Measurements from ENCODE around the gene B4GALT3. TPM values are rescaled to one million over a fixed set of nuclear protein-coding genes. Genes with fewer than 3 reads are reported as not detected.

B4GALT3 gene
- total RNA-seq, 1 donor from 2014 or later: 41.7 TPM

DNA sequence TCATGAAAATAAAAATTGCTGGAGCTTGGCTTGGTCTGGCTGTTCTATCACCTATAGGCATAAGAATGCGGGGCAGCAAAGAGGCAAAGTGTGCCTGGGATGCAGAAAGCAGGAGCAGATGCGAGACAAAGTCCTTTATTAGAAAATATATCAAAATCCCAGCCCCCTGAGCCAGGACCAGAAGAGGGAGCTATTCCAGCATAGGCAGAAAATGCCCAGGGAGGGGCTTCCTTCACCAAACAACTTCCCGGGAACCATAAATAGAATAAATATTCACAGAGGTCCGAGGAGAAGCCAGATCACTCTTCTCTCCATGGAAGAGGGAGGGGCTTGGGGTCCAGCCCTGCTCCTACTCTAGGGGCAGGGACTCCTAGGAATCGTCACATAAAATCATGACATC lies 6.1 kb downstream of the B4GALT3 start:
- peaks cover 43% of the 10 kb centered on the region for H3K4me1 Mint-ChIP-seq
- no peak overlapping the region for H3K4me3 Mint-ChIP-seq

DNA sequence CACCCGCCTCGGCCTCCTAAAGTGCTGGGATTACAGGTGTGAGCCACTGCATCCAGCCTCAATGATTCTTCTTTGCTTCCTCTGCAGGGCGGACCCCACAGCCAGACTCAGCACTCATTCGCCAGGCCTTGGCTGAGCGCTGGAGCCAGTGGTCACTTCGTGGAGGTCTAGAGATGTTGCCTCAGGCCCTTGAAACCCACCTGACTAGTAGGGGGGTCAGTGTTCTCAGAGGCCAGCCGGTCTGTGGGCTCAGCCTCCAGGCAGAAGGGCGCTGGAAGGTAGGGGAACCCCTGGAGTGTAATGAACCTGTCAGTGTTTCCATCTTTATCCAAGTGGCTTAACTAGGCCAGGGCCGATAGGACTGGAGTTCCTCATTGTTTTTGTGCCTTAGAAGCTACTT lies 8.4 kb downstream of the B4GALT3 start:
- DNase-seq: no peak
- TF ChIP-seq, protein P1, sequence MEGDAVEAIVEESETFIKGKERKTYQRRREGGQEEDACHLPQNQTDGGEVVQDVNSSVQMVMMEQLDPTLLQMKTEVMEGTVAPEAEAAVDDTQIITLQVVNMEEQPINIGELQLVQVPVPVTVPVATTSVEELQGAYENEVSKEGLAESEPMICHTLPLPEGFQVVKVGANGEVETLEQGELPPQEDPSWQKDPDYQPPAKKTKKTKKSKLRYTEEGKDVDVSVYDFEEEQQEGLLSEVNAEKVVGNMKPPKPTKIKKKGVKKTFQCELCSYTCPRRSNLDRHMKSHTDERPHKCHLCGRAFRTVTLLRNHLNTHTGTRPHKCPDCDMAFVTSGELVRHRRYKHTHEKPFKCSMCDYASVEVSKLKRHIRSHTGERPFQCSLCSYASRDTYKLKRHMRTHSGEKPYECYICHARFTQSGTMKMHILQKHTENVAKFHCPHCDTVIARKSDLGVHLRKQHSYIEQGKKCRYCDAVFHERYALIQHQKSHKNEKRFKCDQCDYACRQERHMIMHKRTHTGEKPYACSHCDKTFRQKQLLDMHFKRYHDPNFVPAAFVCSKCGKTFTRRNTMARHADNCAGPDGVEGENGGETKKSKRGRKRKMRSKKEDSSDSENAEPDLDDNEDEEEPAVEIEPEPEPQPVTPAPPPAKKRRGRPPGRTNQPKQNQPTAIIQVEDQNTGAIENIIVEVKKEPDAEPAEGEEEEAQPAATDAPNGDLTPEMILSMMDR (IDR thresholded peaks at IDR 0.05): no peak
- CTCF ChIA-PET: no interaction called here
- Mint-ChIP-seq H3K27me3 (no peaks in the 10 kb centered on the region), H3K9me3 (no peaks in the 10 kb centered on the region), H3K4me1 (peaks cover 36% of the 10 kb centered on the region), H3K4me3 (no peak overlapping the region), H3K27ac (no peak overlapping the region), H3K36me3 (ENCODE audit: low read depth) (peaks cover 68% of the 10 kb centered on the region)
- POLR2A ChIA-PET: interaction anchor here (1.8 kb wide), 1 partner anchor 13 kb away, joined by 6 read pairs; no protein-coding TSS in a partner anchor
- intact Hi-C loops (cut with micrococcal nuclease): no loop called here
- ATAC-seq (ENCODE audit: low read depth): no peak

More for the DNA sequence above, 6.1 kb downstream of the B4GALT3 start:
- Mint-ChIP-seq H3K9me3 (no peaks in the 10 kb centered on the region), H3K27ac (no peak overlapping the region), H3K27me3 (no peaks in the 10 kb centered on the region), H3K36me3 (ENCODE audit: low read depth) (peaks cover 73% of the 10 kb centered on the region)
- ATAC-seq (ENCODE audit: low read depth) (no peak), DNase-seq (no peak)
- TF ChIP-seq, protein P1 (IDR thresholded peaks at IDR 0.05): no peak
- ChIA-PET CTCF (interaction anchor here (0.7 kb wide), 1 partner anchor 9 kb away, joined by 4 read pairs; no protein-coding TSS in a partner anchor), POLR2A (interaction anchor here (1.0 kb wide), 1 partner anchor 15 kb away, joined by 3 read pairs; no protein-coding TSS in a partner anchor)
- intact Hi-C loops (cut with micrococcal nuclease): no loop called here

DNA sequence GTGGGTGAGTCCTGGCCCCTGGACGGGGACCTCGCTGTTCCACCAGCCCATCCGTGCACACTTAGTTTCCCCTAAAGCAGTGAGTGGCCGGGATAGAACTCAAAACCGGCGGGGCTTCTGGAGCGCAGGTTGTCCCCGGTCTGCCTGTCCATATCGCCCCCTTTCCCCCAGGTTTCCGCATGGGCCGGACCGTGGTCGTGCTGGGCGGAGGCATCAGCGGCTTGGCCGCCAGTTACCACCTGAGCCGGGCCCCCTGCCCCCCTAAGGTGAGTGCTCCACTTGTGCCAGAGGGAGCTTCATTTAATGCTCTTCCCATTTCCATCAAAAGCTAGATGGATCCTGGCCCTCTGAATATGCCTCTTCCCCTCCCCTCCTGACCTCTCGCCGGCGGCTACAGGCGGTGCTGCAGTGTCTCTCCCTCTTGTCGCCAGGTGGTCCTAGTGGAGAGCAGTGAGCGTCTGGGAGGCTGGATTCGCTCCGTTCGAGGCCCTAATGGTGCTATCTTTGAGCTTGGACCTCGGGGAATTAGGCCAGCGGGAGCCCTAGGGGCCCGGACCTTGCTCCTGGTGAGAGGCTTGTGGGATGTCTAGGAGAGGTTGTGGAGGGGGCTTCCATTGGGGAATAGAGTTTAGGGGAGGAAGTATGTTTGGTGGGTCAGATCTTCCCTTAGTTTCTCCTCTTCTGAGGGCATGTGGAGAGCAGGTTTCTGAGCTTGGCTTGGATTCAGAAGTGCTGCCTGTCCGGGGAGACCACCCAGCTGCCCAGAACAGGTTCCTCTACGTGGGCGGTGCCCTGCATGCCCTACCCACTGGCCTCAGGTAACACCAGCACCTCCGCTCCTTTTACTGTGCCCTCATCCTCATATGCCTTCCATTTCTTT lies 10.4 kb downstream of the B4GALT3 start:
- intact Hi-C loops (cut with micrococcal nuclease): loop anchor here (1.0 kb wide), 5 partner anchors 10 to 35 kb away; partner anchors contain the start of genes B4GALT3, DEDD, NDUFS2 and UFC1
- Mint-ChIP-seq H3K27ac (peak overlapping the region; percentile 98), H3K9me3 (no peaks in the 10 kb centered on the region), H3K4me3 (peak overlapping the region; percentile 88), H3K36me3 (ENCODE audit: low read depth) (peaks cover 66% of the 10 kb centered on the region), H3K4me1 (peaks cover 39% of the 10 kb centered on the region), H3K27me3 (no peaks in the 10 kb centered on the region)
- ChIA-PET CTCF (interaction anchor here (0.6 to 3.8 kb wide), 15 partner anchors 10 to 1247 kb away, joined by 3 to 40 read pairs (median 5); partner anchors contain the start of genes B4GALT3, NDUFS2, TOMM40L and UFC1), POLR2A (interaction anchor here (0.6 to 4.3 kb wide), 19 partner anchors 9 to 1089 kb away, joined by 3 to 49 read pairs (median 7); partner anchors contain the start of genes ARHGAP30, B4GALT3, DEDD and NDUFS2)
- ATAC-seq (ENCODE audit: low read depth) (no peak), DNase-seq (no peak)
- TF ChIP-seq, protein P1 (IDR thresholded peaks at IDR 0.05): no peak

DNA sequence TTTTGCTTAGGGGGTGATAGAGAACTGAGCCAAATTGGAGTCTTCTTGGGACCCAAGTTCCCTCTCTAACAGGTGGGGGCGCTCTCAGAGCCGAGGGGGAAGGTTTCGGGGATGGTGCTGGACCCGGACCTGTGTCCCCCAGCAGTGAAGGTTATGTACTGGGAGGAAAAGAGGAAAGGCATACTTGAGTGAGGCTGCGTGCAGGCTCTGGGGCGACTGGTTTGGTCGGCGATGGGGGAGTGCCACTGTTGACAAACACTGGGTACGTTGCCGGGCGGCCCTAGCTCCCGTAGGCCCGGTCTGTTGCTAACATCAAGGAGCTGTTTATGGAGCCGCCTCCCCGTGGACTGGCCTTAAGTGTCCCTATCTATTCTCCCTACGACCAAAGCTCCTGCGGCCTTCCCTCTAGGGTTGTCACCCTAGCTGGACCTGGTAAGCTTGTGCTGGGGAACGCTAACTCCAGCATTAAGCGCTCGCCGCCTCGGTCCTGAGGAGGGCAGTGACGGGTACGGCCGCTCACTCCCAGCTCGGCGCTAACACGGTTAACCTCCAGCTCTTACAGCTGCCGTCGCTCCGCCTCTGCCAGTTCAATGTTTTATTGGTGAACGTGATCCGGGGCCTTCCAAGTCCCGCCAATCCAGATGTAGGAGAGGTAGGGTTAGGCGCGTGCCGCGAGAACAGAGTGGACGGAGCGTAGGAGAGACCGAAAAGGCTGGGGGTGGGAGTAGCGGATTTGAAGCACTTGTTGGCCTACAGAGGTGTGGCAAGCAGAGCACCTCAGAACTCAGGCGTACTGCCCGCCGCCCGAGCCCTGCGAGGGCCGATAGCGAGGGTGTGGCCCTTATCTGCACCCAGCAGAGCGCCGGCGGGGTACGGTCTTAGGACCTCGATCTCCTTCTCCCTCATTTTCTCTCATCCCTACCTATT lies 11.3 kb downstream of the B4GALT3 start, which contains the start of gene PPOX:
TSS of gene PPOX (plus strand) at position 685 of the 927 bp plus-strand sequence. CDS start 422 bp downstream, outside the sequence.
- Mint-ChIP-seq H3K27ac (peak within 1 kb of the TSS; percentile 98), H3K4me1 (peaks cover 48% of the 10 kb centered on the region), H3K27me3 (no peaks in the 10 kb centered on the region), H3K36me3 (ENCODE audit: low read depth) (peaks cover 65% of the 10 kb centered on the region), H3K4me3 (peak within 1 kb of the TSS; percentile 88), H3K9me3 (no peaks in the 10 kb centered on the region)
- ATAC-seq (ENCODE audit: low read depth) (peak; percentile 94), DNase-seq (peak; percentile 82)
- ChIA-PET POLR2A (interaction anchor here (0.6 to 4.3 kb wide), 23 partner anchors 8 to 451 kb away, joined by 3 to 49 read pairs (median 6); partner anchors contain the start of genes ARHGAP30, B4GALT3, DEDD and NDUFS2), CTCF (interaction anchor here (0.6 to 3.8 kb wide), 21 partner anchors 9 to 219 kb away, joined by 3 to 40 read pairs (median 5); partner anchors contain the start of genes ARHGAP30, B4GALT3, NDUFS2 and TOMM40L)
- intact Hi-C loops (cut with micrococcal nuclease): loop anchor here (1.0 kb wide), 6 partner anchors 11 to 216 kb away; partner anchors contain the start of genes B4GALT3, DEDD, NDUFS2 and UFC1
- TF ChIP-seq, protein P1 (IDR thresholded peaks at IDR 0.05): no peak
